GM12878 (cell line): ENCODE measurements around the gene AKAP13. TPM values are rescaled to one million over a fixed set of nuclear protein-coding genes. Genes with fewer than 3 reads are reported as not detected.

Experiments used
- ATAC-seq: fragments of 200-7000 bp; cut with Tn5 transposase; 3 replicates; pipeline ENCODE4 v1.9.1; 2020; ENCODE audit warnings: mild to moderate bottlenecking, moderate library complexity
- BruUV-seq: library from RNA; stranded (reverse); fragments of 400-500 nt; replicated peaks from 2 replicates; lab custom pipeline; 2021; lab: Mats Ljungman, UMichigan
- CTCF ChIA-PET: fragments of 300-600 bp; sonication (Branson Sonifier 250); formaldehyde crosslinking; extraction: SDS; loops from one replicate; lab custom pipeline; 2021; ENCODE audit warnings: inconsistent platforms; lab: Yijun Ruan, JAX
- POLR2A ChIA-PET: fragments of 350-600 bp; formaldehyde crosslinking; extraction: SDS; loops from one replicate; lab custom pipeline; 2021; ENCODE audit warnings: inconsistent platforms; lab: Charles Lee
- RAD21 ChIA-PET: fragments of 300-600 bp; sonication (Branson Sonifier 250); formaldehyde crosslinking; loops from one replicate; lab custom pipeline; 2023; ENCODE audit warnings: antibody characterized with exemption; ENCODE audit not compliant: unreplicated experiment; lab: Charles Lee
- SMC1A ChIA-PET: fragments of 300-600 bp; sonication (Branson Sonifier 250); formaldehyde crosslinking; loops from one replicate; lab custom pipeline; 2023; ENCODE audit not compliant: unreplicated experiment, uncharacterized antibody; lab: Charles Lee
- DNase-seq: peaks from one replicate; pipeline ENCODE4 v3.0.0-alpha.2; 2011; ENCODE audit warnings: low read depth, low spot score
- FAIRE-seq: peaks from 3 replicates; lab custom pipeline; 2011; peaks lifted over from hg19 to GRCh38; lab: Jason Lieb, UNC
- H2AFZ ChIP-seq: 2 replicates; pipeline ENCODE4 v1.6.0; 2011; ENCODE audit warnings: low read depth, low read length, control low read depth; ENCODE audit not compliant: control insufficient read depth
- H3K27ac ChIP-seq: 2 replicates; pipeline ENCODE4 v1.5.1; 2011; ENCODE audit warnings: control low read depth; ENCODE audit not compliant: control insufficient read depth, insufficient read depth
- H3K27me3 ChIP-seq, 2 experiments: replicated peaks in 1 of 2; 2 replicates each; pipeline versions ENCODE4 v1.6.0 to v1.6.1; 2011; ENCODE audit warnings: low read length in 1 of 2; ENCODE audit not compliant: control insufficient read depth in 2 of 2, insufficient read depth in 2 of 2
- H3K36me3 ChIP-seq, 2 experiments: 2 replicates each; pipeline ENCODE4 v1.5.1; 2011; ENCODE audit warnings: low read length in 1 of 2; ENCODE audit not compliant: control insufficient read depth in 2 of 2, insufficient read depth in 2 of 2
- H3K4me1 ChIP-seq: 2 replicates; pipeline ENCODE4 v1.6.1; 2011; ENCODE audit warnings: mild to moderate bottlenecking, low read length, moderate library complexity, mixed read lengths; ENCODE audit not compliant: control insufficient read depth, insufficient read depth
- H3K4me2 ChIP-seq: 2 replicates; pipeline ENCODE4 v1.6.0; 2011; ENCODE audit warnings: control low read depth; ENCODE audit not compliant: control insufficient read depth, insufficient read depth
- H3K4me3 ChIP-seq: fragments of 200-600 bp; sonication (generic); 2 replicates; pipeline ENCODE4 v1.5.1; 2016
- H3K79me2 ChIP-seq: 2 replicates; pipeline ENCODE4 v1.6.0; 2011; ENCODE audit warnings: low read length; ENCODE audit not compliant: control insufficient read depth, insufficient read depth
- H3K9ac ChIP-seq: 2 replicates; pipeline ENCODE4 v1.8.0; 2011; ENCODE audit warnings: low read length, control low read depth, mixed read lengths; ENCODE audit not compliant: control insufficient read depth, insufficient read depth
- H3K9me3 ChIP-seq: replicated peaks from 3 replicates; pipeline ENCODE4 v1.5.1; 2011; ENCODE audit warnings: mild to moderate bottlenecking, low read length; ENCODE audit not compliant: control insufficient read depth, insufficient read depth
- H4K20me1 ChIP-seq: 2 replicates; pipeline ENCODE4 v1.6.0; 2011; ENCODE audit not compliant: control insufficient read depth, insufficient read depth
- CBX3 ChIP-seq: fragments of 200-600 bp; sonication (generic); IDR thresholded peaks from 2 replicates; pipeline ENCODE4 v1.6.1; 2016; ENCODE audit warnings: low read depth, borderline replicate concordance
- CEBPZ ChIP-seq: fragments of 150-350 bp; IDR thresholded peaks from 2 replicates; pipeline ENCODE4 v1.6.1; 2016; ENCODE audit warnings: low read depth, low read length
- CHD2 ChIP-seq: IDR thresholded peaks from 2 replicates; pipeline ENCODE4 v1.6.1; 2011; ENCODE audit warnings: low read depth, low read length, improper control_type of control experiment, borderline replicate concordance
- ELK1 ChIP-seq: IDR thresholded peaks from 2 replicates; pipeline ENCODE4 v1.6.1; 2012; ENCODE audit warnings: low read depth, low read length, improper control_type of control experiment
- ESRRA ChIP-seq: IDR thresholded peaks from 2 replicates; pipeline ENCODE4 v1.6.1; 2012; ENCODE audit warnings: mild to moderate bottlenecking, low read length, improper control_type of control experiment
- IKZF1 ChIP-seq: fragments of 450-650 bp; conservative IDR thresholded peaks from 2 replicates; pipeline ENCODE4 v1.6.1; 2017; ENCODE audit warnings: antibody characterized with exemption, mild to moderate bottlenecking
- JUNB ChIP-seq: IDR thresholded peaks from 2 replicates; pipeline ENCODE4 v1.6.1; 2016; ENCODE audit warnings: antibody characterized with exemption, mild to moderate bottlenecking
- RBBP5 ChIP-seq: fragments of 200-600 bp; sonication (generic); conservative IDR thresholded peaks from 2 replicates; pipeline ENCODE4 v1.6.1; 2016
- SMAD5 ChIP-seq: IDR thresholded peaks from 2 replicates; pipeline ENCODE4 v1.6.1; 2016; ENCODE audit warnings: antibody characterized with exemption, low read depth
- SP1 ChIP-seq: IDR thresholded peaks from one replicate; pipeline ENCODE4 v1.6.1; 2011; ENCODE audit warnings: low read depth, low read length
- SUZ12 ChIP-seq: fragments of 200-600 bp; sonication (generic); IDR thresholded peaks from one replicate; pipeline ENCODE4 v1.6.1; 2018; ENCODE audit warnings: antibody characterized with exemption, mild to moderate bottlenecking; ENCODE audit not compliant: unreplicated experiment
- TARDBP ChIP-seq: IDR thresholded peaks from 2 replicates; pipeline ENCODE4 v1.6.1; 2016; ENCODE audit warnings: borderline replicate concordance
- USF1 ChIP-seq: IDR thresholded peaks from 2 replicates; pipeline ENCODE4 v1.6.1; 2011; ENCODE audit warnings: borderline replicate concordance, low read depth, mild to moderate bottlenecking, moderate library complexity, mixed read lengths, low read length; ENCODE audit not compliant: insufficient read depth; ENCODE audit errors: extremely low read length
- ZNF24 ChIP-seq: fragments of 450-650 bp; IDR thresholded peaks from 2 replicates; pipeline ENCODE4 v1.6.1; 2017; ENCODE audit warnings: antibody characterized with exemption, mild to moderate bottlenecking
- WGBS: methylation state at CpG from one replicate; pipeline ENCODE4 v1.1.6; 2016; ENCODE audit warnings: low lambda C conversion rate; ENCODE audit not compliant: insufficient replicate concordance, insufficient coverage; ENCODE audit errors: missing lambda C conversion rate; 5-methylcytosine and 5-hydroxymethylcytosine counted together
- in situ Hi-C: fragments of 300-500 bp; cut with MboI; formaldehyde crosslinking; loops from 9 replicates; pipeline ENCODE4 v1.14.3; 2018; ENCODE audit warnings: mixed read lengths
- intact Hi-C: fragments of 100-400 bp; cut with micrococcal nuclease; formaldehyde crosslinking; loops from one replicate; pipeline ENCODE4 v1.14.2; 2022; ENCODE audit not compliant: unreplicated experiment
- polyA plus RNA-seq, 11 experiments: library from polyadenylated mRNA; depleted of rRNA in 4 of 11; unstranded in 6 of 11; stranded (reverse) in 5 of 11; fragments of >200 nt; fragmentation: Nextera tagmentation in 4 of 11; fragmentation: Illumina TruSeq in 1 of 11; extraction: Ambion mirVana in 4 of 11; extraction: Trizol in 1 of 11; gene quantifications; 1 replicate in 1 of 11; 2 replicates in 10 of 11; pipeline versions ENCODE4 v1.2.1 to v1.2.3, GENCODE V29; 2011 to 2016; ENCODE audit warnings: inconsistent platforms in 2 of 11, missing spikeins in 2 of 11, low read depth in 1 of 11
- total RNA-seq, 4 experiments: library from RNA; depleted of rRNA in 3 of 4; stranded (reverse); fragments of >200 nt in 3 of 4; fragmentation: Illumina TruSeq in 1 of 4; extraction: Trizol in 1 of 4; gene quantifications; 2 replicates each; pipeline versions ENCODE4 v1.2.1 to v1.2.3, GENCODE V29; 2013 to 2021
- TF ChIP-seq, protein P1 (sequence below): IDR thresholded peaks from 2 replicates; pipeline ENCODE4 v1.6.1; 2012; ENCODE audit warnings: low read length, inconsistent platforms
- TF ChIP-seq, protein P2 (sequence below): fragments of 150-350 bp; IDR thresholded peaks from 2 replicates; pipeline ENCODE4 v1.6.1; 2014; ENCODE audit warnings: mild to moderate bottlenecking, low read depth, low read length

AKAP13 gene
- total and polyA plus RNA-seq, 10 of the 15 experiments (the other 5 are each of a cell fraction or from before 2014, with no cell fraction given) = 14.4 to 74.9 (median 55.1) TPM

GRCh38 chr15:85627213-85627935 is 247.0 kb downstream of the AKAP13 start:
- SMC1A ChIA-PET = interaction anchor here (0.6 to 2.0 kb wide), 10 partner anchors 10 to 318 kb away, joined by 3 to 9 read pairs (median 3); no protein-coding TSS in a partner anchor
- Histone ChIP-seq H3K27ac (no peak overlapping the region), H3K4me3 (no peak overlapping the region), H2AFZ (no peak overlapping the region), H3K36me3 (peaks cover 0 to 2% of the 10 kb centered on the region in 2 experiments; a peak in 2 of 4 replicates), H3K79me2 (peaks cover 4% of the 10 kb centered on the region), H3K4me2 (no peak overlapping the region), H3K27me3 (no peaks in the 10 kb centered on the region), H3K4me1 (peaks cover 27% of the 10 kb centered on the region), H3K9me3 (no peaks in the 10 kb centered on the region), H4K20me1 (no peaks in the 10 kb centered on the region), H3K9ac (no peak overlapping the region)
- WGBS = 87% methylated on average over 6 of the region's 6 CpGs
- CTCF ChIA-PET = interaction anchor here (1.1 to 4.2 kb wide), 4 partner anchors 10 to 104 kb away, joined by 3 to 18 read pairs (median 5); no protein-coding TSS in a partner anchor
- RAD21 ChIA-PET = interaction anchor here (1.3 to 1.4 kb wide), 2 partner anchors 37 to 62 kb away, joined by 3 to 4 read pairs; no protein-coding TSS in a partner anchor
- DNase-seq (no peak), ATAC-seq (no peak), FAIRE-seq (no peak)
- in situ Hi-C loops = no loop called here
- POLR2A ChIA-PET = interaction anchor here (0.5 to 1.0 kb wide), 2 partner anchors 8 to 46 kb away, joined by 3 to 4 read pairs; no protein-coding TSS in a partner anchor
- no TSS peak for BruUV-seq
- no peak for TF ChIP-seq SMAD5
- TF ChIP-seq, protein P1, sequence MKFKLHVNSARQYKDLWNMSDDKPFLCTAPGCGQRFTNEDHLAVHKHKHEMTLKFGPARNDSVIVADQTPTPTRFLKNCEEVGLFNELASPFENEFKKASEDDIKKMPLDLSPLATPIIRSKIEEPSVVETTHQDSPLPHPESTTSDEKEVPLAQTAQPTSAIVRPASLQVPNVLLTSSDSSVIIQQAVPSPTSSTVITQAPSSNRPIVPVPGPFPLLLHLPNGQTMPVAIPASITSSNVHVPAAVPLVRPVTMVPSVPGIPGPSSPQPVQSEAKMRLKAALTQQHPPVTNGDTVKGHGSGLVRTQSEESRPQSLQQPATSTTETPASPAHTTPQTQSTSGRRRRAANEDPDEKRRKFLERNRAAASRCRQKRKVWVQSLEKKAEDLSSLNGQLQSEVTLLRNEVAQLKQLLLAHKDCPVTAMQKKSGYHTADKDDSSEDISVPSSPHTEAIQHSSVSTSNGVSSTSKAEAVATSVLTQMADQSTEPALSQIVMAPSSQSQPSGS = no peak
- no peak for TF ChIP-seq ELK1
- TF ChIP-seq ESRRA = no peak
- no peak for TF ChIP-seq TARDBP
- no peak for TF ChIP-seq IKZF1
- no peak for TF ChIP-seq ZNF24
- TF ChIP-seq JUNB = no peak
- TF ChIP-seq RBBP5 = no peak
- TF ChIP-seq CEBPZ = no peak
- no peak for TF ChIP-seq CBX3
- TF ChIP-seq SUZ12 = no peak
- TF ChIP-seq SP1 = no peak
- TF ChIP-seq USF1 = no peak
- TF ChIP-seq CHD2 = no peak
- TF ChIP-seq, protein P2, sequence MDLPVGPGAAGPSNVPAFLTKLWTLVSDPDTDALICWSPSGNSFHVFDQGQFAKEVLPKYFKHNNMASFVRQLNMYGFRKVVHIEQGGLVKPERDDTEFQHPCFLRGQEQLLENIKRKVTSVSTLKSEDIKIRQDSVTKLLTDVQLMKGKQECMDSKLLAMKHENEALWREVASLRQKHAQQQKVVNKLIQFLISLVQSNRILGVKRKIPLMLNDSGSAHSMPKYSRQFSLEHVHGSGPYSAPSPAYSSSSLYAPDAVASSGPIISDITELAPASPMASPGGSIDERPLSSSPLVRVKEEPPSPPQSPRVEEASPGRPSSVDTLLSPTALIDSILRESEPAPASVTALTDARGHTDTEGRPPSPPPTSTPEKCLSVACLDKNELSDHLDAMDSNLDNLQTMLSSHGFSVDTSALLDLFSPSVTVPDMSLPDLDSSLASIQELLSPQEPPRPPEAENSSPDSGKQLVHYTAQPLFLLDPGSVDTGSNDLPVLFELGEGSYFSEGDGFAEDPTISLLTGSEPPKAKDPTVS = no peak
- intact Hi-C loops = no loop called here
